ENCODE measurements around the gene ATXN10.

GRCh38 chr22:45880091-45880715 is 208.6 kb downstream of the ATXN10 start:
- TF ChIP-seq EZH2phosphoT487 (IDR thresholded peaks at IDR 0.05; ENCODE audit: unreplicated experiment) (no peak), CTCF (conservative IDR thresholded peaks at IDR 0.05; ENCODE audit: low read depth in 2 of 2) (no peak), EZH2 (IDR thresholded peaks at IDR 0.05; ENCODE audit: low read depth, unreplicated experiment) (no peak), POLR2AphosphoS5 (IDR thresholded peaks at IDR 0.05; ENCODE audit: low read depth) (no peak), NANOG (IDR thresholded peaks at IDR 0.05; ENCODE audit: borderline replicate concordance) (no peak), JUNB (IDR thresholded peaks at IDR 0.05; ENCODE audit: unreplicated experiment) (no peak)

Measured in GM23338 (cell line).